ENCODE data around the gene PGF.

PGF gene

DNA sequence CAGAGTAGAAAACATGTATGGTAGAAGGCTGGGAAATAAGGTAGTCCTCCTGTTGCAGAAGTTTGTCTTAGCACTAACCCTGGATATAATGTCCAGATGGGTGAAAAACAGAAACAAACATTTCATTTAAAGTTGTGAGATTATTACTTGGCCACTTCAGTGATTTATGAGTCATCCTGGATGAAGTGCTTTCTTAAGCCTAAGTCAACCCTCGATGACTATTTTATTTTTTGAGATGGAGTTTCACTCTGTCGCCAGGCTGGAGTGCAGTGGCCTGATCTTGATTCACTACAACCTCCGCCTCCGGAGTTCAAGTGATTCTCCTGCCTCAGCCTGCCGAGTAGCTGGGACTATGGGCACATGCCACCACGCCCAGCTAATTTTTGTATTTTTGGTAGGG, 63.5 kb downstream of the PGF start:
- no peak for TF ChIP-seq ZFX (IDR thresholded peaks at IDR 0.05)
- TF ChIP-seq, protein P1, sequence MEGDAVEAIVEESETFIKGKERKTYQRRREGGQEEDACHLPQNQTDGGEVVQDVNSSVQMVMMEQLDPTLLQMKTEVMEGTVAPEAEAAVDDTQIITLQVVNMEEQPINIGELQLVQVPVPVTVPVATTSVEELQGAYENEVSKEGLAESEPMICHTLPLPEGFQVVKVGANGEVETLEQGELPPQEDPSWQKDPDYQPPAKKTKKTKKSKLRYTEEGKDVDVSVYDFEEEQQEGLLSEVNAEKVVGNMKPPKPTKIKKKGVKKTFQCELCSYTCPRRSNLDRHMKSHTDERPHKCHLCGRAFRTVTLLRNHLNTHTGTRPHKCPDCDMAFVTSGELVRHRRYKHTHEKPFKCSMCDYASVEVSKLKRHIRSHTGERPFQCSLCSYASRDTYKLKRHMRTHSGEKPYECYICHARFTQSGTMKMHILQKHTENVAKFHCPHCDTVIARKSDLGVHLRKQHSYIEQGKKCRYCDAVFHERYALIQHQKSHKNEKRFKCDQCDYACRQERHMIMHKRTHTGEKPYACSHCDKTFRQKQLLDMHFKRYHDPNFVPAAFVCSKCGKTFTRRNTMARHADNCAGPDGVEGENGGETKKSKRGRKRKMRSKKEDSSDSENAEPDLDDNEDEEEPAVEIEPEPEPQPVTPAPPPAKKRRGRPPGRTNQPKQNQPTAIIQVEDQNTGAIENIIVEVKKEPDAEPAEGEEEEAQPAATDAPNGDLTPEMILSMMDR (conservative IDR thresholded peaks at IDR 0.05), result no peak
- H3K27ac ChIP-seq, result no peak overlapping the region
